GM19351 (cell line): ENCODE results near the gene DLK1.

Experiments used
- ATAC-seq: cut with Tn5 transposase; IDR thresholded peaks from one replicate; pipeline ENCODE4 v1.9.1; 2021; ENCODE audit warnings: mild to moderate bottlenecking, moderate library complexity; ENCODE audit not compliant: unreplicated experiment

DLK1 gene

GRCh38 chr14:100693877-100694578, 32.7 kb upstream of the DLK1 start:
- no peak for ATAC-seq

GRCh38 chr14:100694579-100695422, 31.9 kb upstream of the DLK1 start:
- no peak for ATAC-seq

- no peak for ATAC-seq
Observed at GRCh38 chr14:100695423-100695738, 31.3 kb upstream of the DLK1 start.

- no peak for ATAC-seq
Observed at GRCh38 chr14:100696008-100696407, 30.7 kb upstream of the DLK1 start.

- ATAC-seq, result no peak
Observed at GRCh38 chr14:100696590-100696989, 30.1 kb upstream of the DLK1 start.

GRCh38 chr14:100698066-100698465, 28.6 kb upstream of the DLK1 start:
- ATAC-seq, result no peak

GRCh38 chr14:100698666-100699448, 27.8 kb upstream of the DLK1 start:
- ATAC-seq, result no peak

GRCh38 chr14:100701314-100701713, 25.4 kb upstream of the DLK1 start:
- ATAC-seq, result no peak

GRCh38 chr14:100702590-100702989, 24.1 kb upstream of the DLK1 start:
- ATAC-seq, result no peak

- ATAC-seq, result no peak
Observed at GRCh38 chr14:100703386-100704220, 23.1 kb upstream of the DLK1 start.

- ATAC-seq, result no peak
Observed at GRCh38 chr14:100706200-100706599, 20.5 kb upstream of the DLK1 start.

GRCh38 chr14:100706860-100707259, 19.8 kb upstream of the DLK1 start:
- ATAC-seq, result no peak

- no peak for ATAC-seq
Observed at GRCh38 chr14:100708425-100709288, 18.0 kb upstream of the DLK1 start.

- ATAC-seq, result peak; percentile 48
Observed at GRCh38 chr14:100709289-100710284, 17.1 kb upstream of the DLK1 start.

GRCh38 chr14:100710391-100710790, 16.3 kb upstream of the DLK1 start:
- no peak for ATAC-seq

GRCh38 chr14:100710826-100711462, 15.7 kb upstream of the DLK1 start:
- no peak for ATAC-seq

- ATAC-seq, result no peak
Observed at GRCh38 chr14:100711493-100711892, 15.2 kb upstream of the DLK1 start.

- no peak for ATAC-seq
Observed at GRCh38 chr14:100712490-100712889, 14.2 kb upstream of the DLK1 start.
